HCT116 (cell line): Measurements from ENCODE around the gene OR11A1. TPM values are rescaled to one million over a fixed set of nuclear protein-coding genes. Genes with fewer than 3 reads are reported as not detected.

ENCODE experiments used
- ATAC-seq: fragments of 200-7000 bp; cut with Tn5 transposase; 2 replicates; pipeline ENCODE4 v1.9.1; 2020; ENCODE audit warnings: mild to moderate bottlenecking, moderate library complexity
- BruUV-seq: library from RNA; stranded (reverse); fragments of 400-500 nt; replicated peaks from 2 replicates; lab custom pipeline; 2021; lab: Mats Ljungman, UMichigan
- CTCF ChIA-PET: fragments of 300-600 bp; sonication (Branson Sonifier 250); formaldehyde crosslinking; loops from one replicate; lab custom pipeline; 2021; ENCODE audit warnings: antibody characterized with exemption; lab: Charles Lee
- POLR2A ChIA-PET: fragments of 300-600, 350-600 bp; sonication (Branson Sonifier 250); formaldehyde crosslinking; loops from one replicate; lab custom pipeline; 2021; ENCODE audit warnings: antibody characterized with exemption; lab: Charles Lee
- RAD21 ChIA-PET, 2 experiments: fragments of 300-600 bp; sonication (Branson Sonifier 250); formaldehyde crosslinking; loops; one replicate each; lab custom pipeline; 2023; ENCODE audit warnings: low total read pairs in 2 of 2; ENCODE audit not compliant: uncharacterized antibody in 2 of 2, unreplicated experiment in 2 of 2, low non-redundant PET in 1 of 2; lab: Charles Lee
- DNase-seq: peaks from one replicate; pipeline ENCODE4 v3.0.0-alpha.2; 2010; ENCODE audit warnings: low read depth, low spot score
- H2AFZ ChIP-seq: fragments of 200-600 bp; shearing (Covaris generic), sonication (generic); 2 replicates; pipeline ENCODE4 v1.6.1; 2017; ENCODE audit warnings: low read depth, mixed run types, mixed read lengths, antibody characterized with exemption, low read length; ENCODE audit not compliant: poor library complexity, severe bottlenecking
- H3K27ac ChIP-seq: 2 replicates; pipeline ENCODE4 v1.5.1; 2012; ENCODE audit warnings: low read depth, low read length
- H3K27me3 ChIP-seq: fragments of 200-600 bp; sonication (generic); 2 replicates; pipeline ENCODE4 v1.6.1; 2016; ENCODE audit warnings: mixed run types, low read length, mixed read lengths; ENCODE audit not compliant: insufficient read depth
- H3K36me3 ChIP-seq, 2 experiments: fragments of 200-500 bp in 1 of 2; fragments of 200-600 bp in 1 of 2; sonication (Bioruptor generic) in 1 of 2; sonication (generic) in 1 of 2; 2 replicates each; pipeline versions ENCODE4 v1.5.1 to v1.6.1; 2014 to 2016; ENCODE audit warnings: low read length in 2 of 2, inconsistent platforms in 1 of 2, mixed read lengths in 1 of 2, mixed run types in 1 of 2; ENCODE audit not compliant: insufficient read depth in 2 of 2, control insufficient read depth in 1 of 2
- H3K4me1 ChIP-seq, 2 experiments: fragments of 200-600 bp in 1 of 2; sonication (generic) in 1 of 2; 2 replicates each; pipeline versions ENCODE4 v1.5.1 to v1.6.1; 2012 to 2017; ENCODE audit warnings: low read length in 2 of 2, inconsistent platforms in 1 of 2, mild to moderate bottlenecking in 1 of 2, mixed read lengths in 1 of 2, mixed run types in 1 of 2, moderate library complexity in 1 of 2; ENCODE audit not compliant: insufficient read depth in 2 of 2, control insufficient read depth in 1 of 2
- H3K4me2 ChIP-seq: fragments of 200-600 bp; sonication (generic); 2 replicates; pipeline ENCODE4 v1.6.1; 2017; ENCODE audit warnings: mixed run types, low read length, mixed read lengths
- H3K4me3 ChIP-seq, 2 experiments: fragments of 200-600 bp in 1 of 2; sonication (generic) in 1 of 2; replicated peaks in 1 of 2; 2 replicates each; pipeline ENCODE4 v1.5.1; 2011 to 2016; ENCODE audit warnings: low read length in 2 of 2, control low read depth in 1 of 2, low read depth in 1 of 2, mild to moderate bottlenecking in 1 of 2, mixed read lengths in 1 of 2, mixed run types in 1 of 2
- H3K79me2 ChIP-seq: fragments of 200-600 bp; sonication (generic); 2 replicates; pipeline ENCODE4 v1.6.1; 2017; ENCODE audit warnings: mild to moderate bottlenecking, mixed run types, low read length, moderate library complexity, mixed read lengths; ENCODE audit not compliant: insufficient read depth
- H3K9ac ChIP-seq: fragments of 200-600 bp; sonication (generic); 2 replicates; pipeline ENCODE4 v1.6.1; 2016; ENCODE audit warnings: low read length, mixed read lengths
- H3K9me2 ChIP-seq: fragments of 200-600 bp; sonication (generic), shearing (Covaris generic); 2 replicates; pipeline ENCODE4 v1.6.1; 2017; ENCODE audit warnings: mixed run types, mild to moderate bottlenecking, moderate library complexity; ENCODE audit not compliant: insufficient read depth
- H3K9me3 ChIP-seq, 2 experiments: fragments of 200-500 bp in 1 of 2; fragments of 200-600 bp in 1 of 2; sonication (Bioruptor generic) in 1 of 2; sonication (generic) in 1 of 2; 2 replicates each; pipeline ENCODE4 v1.6.1; 2014 to 2017; ENCODE audit warnings: low read length in 2 of 2, mixed read lengths in 2 of 2, inconsistent platforms in 1 of 2, low read depth in 1 of 2, mild to moderate bottlenecking in 1 of 2, mixed run types in 1 of 2, moderate library complexity in 1 of 2; ENCODE audit not compliant: control insufficient read depth in 1 of 2, insufficient read depth in 1 of 2
- H4K20me1 ChIP-seq: fragments of 200-600 bp; sonication (generic), shearing (Covaris generic); 2 replicates; pipeline ENCODE4 v1.6.1; 2017; ENCODE audit warnings: mixed run types, mild to moderate bottlenecking, moderate library complexity; ENCODE audit not compliant: insufficient read depth
- CEBPB ChIP-seq: IDR thresholded peaks from 2 replicates; pipeline ENCODE4 v1.6.1; 2012; ENCODE audit warnings: low read depth
- EZH2 ChIP-seq: fragments of 200-600 bp; sonication (generic); IDR thresholded peaks from 2 replicates; pipeline ENCODE4 v1.6.1; 2017; ENCODE audit warnings: antibody characterized with exemption, mixed run types
- POLR2AphosphoS5 ChIP-seq: IDR thresholded peaks from 2 replicates; pipeline ENCODE4 v1.6.1; 2011; ENCODE audit warnings: mild to moderate bottlenecking, low read depth, low read length, moderate library complexity
- RAD21 ChIP-seq: IDR thresholded peaks from 2 replicates; pipeline ENCODE4 v1.6.1; 2012; ENCODE audit warnings: low read depth, mild to moderate bottlenecking
- SIN3A ChIP-seq: IDR thresholded peaks from 2 replicates; pipeline ENCODE4 v1.6.1; 2012; ENCODE audit warnings: low read depth
- SRF ChIP-seq: IDR thresholded peaks from 2 replicates; pipeline ENCODE4 v1.6.1; 2012; ENCODE audit warnings: low read depth
- ZNF274 ChIP-seq: fragments of 200-500 bp; sonication (Bioruptor generic); IDR thresholded peaks from 2 replicates; pipeline ENCODE4 v1.6.1; 2014; ENCODE audit warnings: mild to moderate bottlenecking, low read depth, low read length, inconsistent platforms
- intact Hi-C: fragments of 100-400 bp; cut with micrococcal nuclease; formaldehyde crosslinking; loops from 2 replicates; pipeline ENCODE4 v1.10.0; 2022
- total RNA-seq: library from RNA; stranded (reverse); gene quantifications from one replicate; pipeline ENCODE4 v1.2.1, GENCODE V29; 2021; ENCODE audit not compliant: unreplicated experiment
- TF ChIP-seq, protein P1 (sequence below): IDR thresholded peaks from 2 replicates; pipeline ENCODE4 v1.6.1; 2012
- TF ChIP-seq, protein P2 (sequence below), 3 experiments: fragments of 200-600 bp in 1 of 3; sonication (generic) in 1 of 3; IDR thresholded peaks in 2 of 3; conservative IDR thresholded peaks in 1 of 3; 2 replicates each; pipeline ENCODE4 v1.5.1; 2012 to 2017; ENCODE audit warnings: low read depth in 2 of 3, low read length in 2 of 3, antibody characterized with exemption in 1 of 3, borderline replicate concordance in 1 of 3, control low read depth in 1 of 3, mild to moderate bottlenecking in 1 of 3, mixed read lengths in 1 of 3, mixed run types in 1 of 3, moderate library complexity in 1 of 3; ENCODE audit not compliant: insufficient read depth in 1 of 3
- TF ChIP-seq, protein P3 (sequence below): IDR thresholded peaks from 2 replicates; pipeline ENCODE4 v1.6.1; 2012; ENCODE audit warnings: low read depth
- TF ChIP-seq, protein P4 (sequence below): IDR thresholded peaks from 2 replicates; pipeline ENCODE4 v1.6.1; 2012

The OR11A1 gene
- total RNA-seq, 1 experiment from 2014 or later: not detected

DNA sequence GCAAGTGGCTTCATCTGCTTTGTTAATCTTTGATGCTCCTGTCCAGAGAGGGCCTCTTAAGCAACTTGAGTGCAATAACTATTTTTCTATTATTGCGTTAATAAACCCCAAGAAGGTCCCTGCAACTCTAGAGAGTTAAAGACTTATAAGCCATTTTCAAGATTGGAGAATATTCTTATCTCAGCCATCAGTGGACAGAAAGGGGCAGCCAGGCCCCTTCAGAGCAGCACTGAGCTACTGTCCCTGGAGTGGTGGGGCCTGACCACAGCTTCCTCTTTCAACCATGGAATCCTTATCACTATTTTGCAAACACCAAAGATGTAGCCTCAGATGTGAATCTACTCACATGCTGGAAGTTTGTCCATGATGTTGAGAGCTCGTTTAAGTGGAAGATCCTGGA is 33.7 kb upstream of the OR11A1 start:
- H3K4me1 ChIP-seq: no peaks in the 10 kb centered on the region
- no peak overlapping the region for H3K27ac ChIP-seq
- POLR2A ChIA-PET: no interaction called here
- no peaks in the 10 kb centered on the region for H4K20me1 ChIP-seq
- CTCF ChIA-PET: no interaction called here
- no peaks in the 10 kb centered on the region for H3K9me3 ChIP-seq
- TF ChIP-seq, protein P1, sequence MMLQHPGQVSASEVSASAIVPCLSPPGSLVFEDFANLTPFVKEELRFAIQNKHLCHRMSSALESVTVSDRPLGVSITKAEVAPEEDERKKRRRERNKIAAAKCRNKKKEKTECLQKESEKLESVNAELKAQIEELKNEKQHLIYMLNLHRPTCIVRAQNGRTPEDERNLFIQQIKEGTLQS: no peak
- TF ChIP-seq POLR2AphosphoS5 (no peak), RAD21 (no peak), CEBPB (no peak), ZNF274 (no peak), SIN3A (no peak), SRF (no peak), EZH2 (no peak)
- TF ChIP-seq, protein P2, sequence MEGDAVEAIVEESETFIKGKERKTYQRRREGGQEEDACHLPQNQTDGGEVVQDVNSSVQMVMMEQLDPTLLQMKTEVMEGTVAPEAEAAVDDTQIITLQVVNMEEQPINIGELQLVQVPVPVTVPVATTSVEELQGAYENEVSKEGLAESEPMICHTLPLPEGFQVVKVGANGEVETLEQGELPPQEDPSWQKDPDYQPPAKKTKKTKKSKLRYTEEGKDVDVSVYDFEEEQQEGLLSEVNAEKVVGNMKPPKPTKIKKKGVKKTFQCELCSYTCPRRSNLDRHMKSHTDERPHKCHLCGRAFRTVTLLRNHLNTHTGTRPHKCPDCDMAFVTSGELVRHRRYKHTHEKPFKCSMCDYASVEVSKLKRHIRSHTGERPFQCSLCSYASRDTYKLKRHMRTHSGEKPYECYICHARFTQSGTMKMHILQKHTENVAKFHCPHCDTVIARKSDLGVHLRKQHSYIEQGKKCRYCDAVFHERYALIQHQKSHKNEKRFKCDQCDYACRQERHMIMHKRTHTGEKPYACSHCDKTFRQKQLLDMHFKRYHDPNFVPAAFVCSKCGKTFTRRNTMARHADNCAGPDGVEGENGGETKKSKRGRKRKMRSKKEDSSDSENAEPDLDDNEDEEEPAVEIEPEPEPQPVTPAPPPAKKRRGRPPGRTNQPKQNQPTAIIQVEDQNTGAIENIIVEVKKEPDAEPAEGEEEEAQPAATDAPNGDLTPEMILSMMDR (IDR thresholded peaks at IDR 0.05 in 2 of 3, conservative IDR thresholded peaks at IDR 0.05 in 1 of 3; ENCODE audit: borderline replicate concordance in 1 of 3, insufficient read depth in 1 of 3, low read depth in 2 of 3, low read length in 2 of 3): no peak
- TF ChIP-seq, protein P3, sequence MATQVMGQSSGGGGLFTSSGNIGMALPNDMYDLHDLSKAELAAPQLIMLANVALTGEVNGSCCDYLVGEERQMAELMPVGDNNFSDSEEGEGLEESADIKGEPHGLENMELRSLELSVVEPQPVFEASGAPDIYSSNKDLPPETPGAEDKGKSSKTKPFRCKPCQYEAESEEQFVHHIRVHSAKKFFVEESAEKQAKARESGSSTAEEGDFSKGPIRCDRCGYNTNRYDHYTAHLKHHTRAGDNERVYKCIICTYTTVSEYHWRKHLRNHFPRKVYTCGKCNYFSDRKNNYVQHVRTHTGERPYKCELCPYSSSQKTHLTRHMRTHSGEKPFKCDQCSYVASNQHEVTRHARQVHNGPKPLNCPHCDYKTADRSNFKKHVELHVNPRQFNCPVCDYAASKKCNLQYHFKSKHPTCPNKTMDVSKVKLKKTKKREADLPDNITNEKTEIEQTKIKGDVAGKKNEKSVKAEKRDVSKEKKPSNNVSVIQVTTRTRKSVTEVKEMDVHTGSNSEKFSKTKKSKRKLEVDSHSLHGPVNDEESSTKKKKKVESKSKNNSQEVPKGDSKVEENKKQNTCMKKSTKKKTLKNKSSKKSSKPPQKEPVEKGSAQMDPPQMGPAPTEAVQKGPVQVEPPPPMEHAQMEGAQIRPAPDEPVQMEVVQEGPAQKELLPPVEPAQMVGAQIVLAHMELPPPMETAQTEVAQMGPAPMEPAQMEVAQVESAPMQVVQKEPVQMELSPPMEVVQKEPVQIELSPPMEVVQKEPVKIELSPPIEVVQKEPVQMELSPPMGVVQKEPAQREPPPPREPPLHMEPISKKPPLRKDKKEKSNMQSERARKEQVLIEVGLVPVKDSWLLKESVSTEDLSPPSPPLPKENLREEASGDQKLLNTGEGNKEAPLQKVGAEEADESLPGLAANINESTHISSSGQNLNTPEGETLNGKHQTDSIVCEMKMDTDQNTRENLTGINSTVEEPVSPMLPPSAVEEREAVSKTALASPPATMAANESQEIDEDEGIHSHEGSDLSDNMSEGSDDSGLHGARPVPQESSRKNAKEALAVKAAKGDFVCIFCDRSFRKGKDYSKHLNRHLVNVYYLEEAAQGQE: no peak
- TF ChIP-seq, protein P4, sequence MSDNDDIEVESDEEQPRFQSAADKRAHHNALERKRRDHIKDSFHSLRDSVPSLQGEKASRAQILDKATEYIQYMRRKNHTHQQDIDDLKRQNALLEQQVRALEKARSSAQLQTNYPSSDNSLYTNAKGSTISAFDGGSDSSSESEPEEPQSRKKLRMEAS: no peak
- no peak overlapping the region for H2AFZ ChIP-seq
- RAD21 ChIA-PET: no interaction called here
- no peaks in the 10 kb centered on the region; the same call in 1 of the 2 replicates for H3K9me2 ChIP-seq
- no peak overlapping the region for H3K4me3 ChIP-seq
- no peaks in the 10 kb centered on the region for H3K79me2 ChIP-seq
- no TSS peak for BruUV-seq
- H3K4me2 ChIP-seq: no peak overlapping the region
- no peak for ATAC-seq
- H3K9ac ChIP-seq: no peak overlapping the region
- H3K27me3 ChIP-seq: peaks cover 8% of the 10 kb centered on the region; the same call in 1 of the 2 replicates
- intact Hi-C loops: no loop called here
- H3K36me3 ChIP-seq: no peaks in the 10 kb centered on the region
- DNase-seq: no peak
